ENCODE data around the gene CCER1. TPM values are rescaled to one million over a fixed set of nuclear protein-coding genes. Genes with fewer than 3 reads are reported as not detected.

CCER1 gene
- total RNA-seq, 2 experiments from 2014 or later: not detected

- intact Hi-C loops (cut with micrococcal nuclease): no loop called here
- Mint-ChIP-seq H3K4me3 (no peak overlapping the region), H3K9me3 (no peaks in the 10 kb centered on the region), H3K36me3 (ENCODE audit: low read depth) (no peaks in the 10 kb centered on the region), H3K4me1 (ENCODE audit: low read depth) (no peaks in the 10 kb centered on the region), H3K27me3 (ENCODE audit: low read depth) (peaks cover 2% of the 10 kb centered on the region), H3K27ac (no peak overlapping the region)
- no peak for DNase-seq
- CTCF ChIA-PET: no interaction called here
These were observed 9.0 kb upstream of the CCER1 start for GRCh38 chr12:90963946-90964345.

- intact Hi-C loops (cut with micrococcal nuclease): no loop called here
- DNase-seq: no peak
- Mint-ChIP-seq H3K27ac (no peak overlapping the region), H3K9me3 (no peaks in the 10 kb centered on the region), H3K27me3 (ENCODE audit: low read depth) (no peaks in the 10 kb centered on the region), H3K36me3 (ENCODE audit: low read depth) (no peaks in the 10 kb centered on the region), H3K4me3 (no peak overlapping the region), H3K4me1 (ENCODE audit: low read depth) (no peaks in the 10 kb centered on the region)
- CTCF ChIA-PET: interaction anchor here (0.6 to 1.3 kb wide), 5 partner anchors 8 to 161 kb away, joined by 3 to 4 read pairs (median 3); no protein-coding TSS in a partner anchor
These were observed 6.2 kb upstream of the CCER1 start for GRCh38 chr12:90961154-90961553.

- CTCF ChIA-PET: interaction anchor here (0.7 to 1.5 kb wide), 6 partner anchors 11 to 621 kb away, joined by 3 to 6 read pairs (median 3); no protein-coding TSS in a partner anchor
- Mint-ChIP-seq H3K4me3 (no peak overlapping the region), H3K9me3 (no peaks in the 10 kb centered on the region), H3K36me3 (ENCODE audit: low read depth) (no peaks in the 10 kb centered on the region), H3K27me3 (ENCODE audit: low read depth) (no peaks in the 10 kb centered on the region), H3K4me1 (ENCODE audit: low read depth) (no peaks in the 10 kb centered on the region), H3K27ac (no peak overlapping the region)
- peak; percentile 29 for DNase-seq
- intact Hi-C loops (cut with micrococcal nuclease): loop anchor here (1.0 to 5.0 kb wide), 4 partner anchors 14 to 1942 kb away; no protein-coding TSS in a partner anchor
These were observed 4.7 kb upstream of the CCER1 start for GRCh38 chr12:90959538-90960139.

- no peak overlapping the region for H3K4me3 Mint-ChIP-seq
These were observed 4.1 kb upstream of the CCER1 start for GRCh38 chr12:90959032-90959431.

GRCh38 chr12:90958347-90958746 lies 3.4 kb upstream of the CCER1 start:
- H3K4me1 Mint-ChIP-seq (ENCODE audit: low read depth): no peaks in the 10 kb centered on the region
- no peaks in the 10 kb centered on the region for H3K9me3 Mint-ChIP-seq
- H3K4me3 Mint-ChIP-seq: no peak overlapping the region
- no peaks in the 10 kb centered on the region for H3K27me3 Mint-ChIP-seq (ENCODE audit: low read depth)
- no peak overlapping the region for H3K27ac Mint-ChIP-seq
- no peaks in the 10 kb centered on the region for H3K36me3 Mint-ChIP-seq (ENCODE audit: low read depth)
- no peak for DNase-seq
- CTCF ChIA-PET: interaction anchor here (0.6 to 1.5 kb wide), 4 partner anchors 11 to 28 kb away, joined by 3 to 5 read pairs (median 4); no protein-coding TSS in a partner anchor
- intact Hi-C loops (cut with micrococcal nuclease): loop anchor here (5.0 kb wide), 1 partner anchor 1416 kb away; no protein-coding TSS in a partner anchor

More at GRCh38 chr12:90959032-90959431, 4.1 kb upstream of the CCER1 start:
- CTCF ChIA-PET: interaction anchor here (0.6 to 1.5 kb wide), 7 partner anchors 12 to 620 kb away, joined by 3 to 6 read pairs (median 3); no protein-coding TSS in a partner anchor
- no peaks in the 10 kb centered on the region for H3K27me3 Mint-ChIP-seq (ENCODE audit: low read depth)
- H3K9me3 Mint-ChIP-seq: no peaks in the 10 kb centered on the region
- no peaks in the 10 kb centered on the region for H3K4me1 Mint-ChIP-seq (ENCODE audit: low read depth)
- H3K36me3 Mint-ChIP-seq (ENCODE audit: low read depth): no peaks in the 10 kb centered on the region
- intact Hi-C loops (cut with micrococcal nuclease): loop anchor here (1.0 to 5.0 kb wide), 4 partner anchors 14 to 1942 kb away; no protein-coding TSS in a partner anchor
- no peak overlapping the region for H3K27ac Mint-ChIP-seq
- DNase-seq: no peak

GRCh38 chr12:90954428-90954827 lies 548 bp downstream of the CCER1 start:
- Mint-ChIP-seq H3K27me3 (ENCODE audit: low read depth) (no peaks in the 10 kb centered on the region), H3K4me1 (ENCODE audit: low read depth) (no peaks in the 10 kb centered on the region), H3K4me3 (no peak overlapping the region), H3K9me3 (no peaks in the 10 kb centered on the region), H3K36me3 (ENCODE audit: low read depth) (no peaks in the 10 kb centered on the region), H3K27ac (no peak overlapping the region)
- no peak for DNase-seq
- CTCF ChIA-PET: no interaction called here
- intact Hi-C loops (cut with micrococcal nuclease): no loop called here

GRCh38 chr12:90953956-90954421 lies 987 bp downstream of the CCER1 start:
- H3K27ac Mint-ChIP-seq: no peak overlapping the region
- H3K27me3 Mint-ChIP-seq (ENCODE audit: low read depth): no peaks in the 10 kb centered on the region
- H3K9me3 Mint-ChIP-seq: no peaks in the 10 kb centered on the region
- DNase-seq: no peak
- no peaks in the 10 kb centered on the region for H3K36me3 Mint-ChIP-seq (ENCODE audit: low read depth)
- intact Hi-C loops (cut with micrococcal nuclease): no loop called here
- no peak overlapping the region for H3K4me3 Mint-ChIP-seq
- H3K4me1 Mint-ChIP-seq (ENCODE audit: low read depth): no peaks in the 10 kb centered on the region
- CTCF ChIA-PET: interaction anchor here (1.3 kb wide), 1 partner anchor 18 kb away, joined by 3 read pairs; no protein-coding TSS in a partner anchor

- H3K27ac Mint-ChIP-seq: no peak overlapping the region
- H3K4me1 Mint-ChIP-seq (ENCODE audit: low read depth): no peaks in the 10 kb centered on the region
- H3K36me3 Mint-ChIP-seq (ENCODE audit: low read depth): no peaks in the 10 kb centered on the region
- H3K27me3 Mint-ChIP-seq (ENCODE audit: low read depth): no peaks in the 10 kb centered on the region
- CTCF ChIA-PET: interaction anchor here (0.6 to 2.4 kb wide), 3 partner anchors 9 to 653 kb away, joined by 3 to 6 read pairs (median 5); no protein-coding TSS in a partner anchor
- no peak for DNase-seq
- intact Hi-C loops (cut with micrococcal nuclease): no loop called here
- no peaks in the 10 kb centered on the region for H3K9me3 Mint-ChIP-seq
- H3K4me3 Mint-ChIP-seq: no peak overlapping the region
These were observed 3.4 kb downstream of the CCER1 start for GRCh38 chr12:90951432-90952105.

GRCh38 chr12:90947869-90948268 lies 7.1 kb downstream of the CCER1 start:
- Mint-ChIP-seq H3K4me1 (ENCODE audit: low read depth) (no peaks in the 10 kb centered on the region), H3K27me3 (ENCODE audit: low read depth) (no peaks in the 10 kb centered on the region), H3K4me3 (no peak overlapping the region), H3K36me3 (ENCODE audit: low read depth) (no peaks in the 10 kb centered on the region), H3K9me3 (no peaks in the 10 kb centered on the region), H3K27ac (no peak overlapping the region)
- DNase-seq: no peak
- intact Hi-C loops (cut with micrococcal nuclease): loop anchor here (10.0 kb wide), 1 partner anchor 673 kb away; no protein-coding TSS in a partner anchor
- CTCF ChIA-PET: interaction anchor here (1.7 kb wide), 1 partner anchor 10 kb away, joined by 4 read pairs; no protein-coding TSS in a partner anchor

- DNase-seq: no peak
- Mint-ChIP-seq H3K36me3 (ENCODE audit: low read depth) (no peaks in the 10 kb centered on the region), H3K27me3 (ENCODE audit: low read depth) (no peaks in the 10 kb centered on the region), H3K4me3 (no peak overlapping the region), H3K4me1 (ENCODE audit: low read depth) (no peaks in the 10 kb centered on the region), H3K9me3 (no peaks in the 10 kb centered on the region), H3K27ac (no peak overlapping the region)
- CTCF ChIA-PET: interaction anchor here (0.6 to 2.0 kb wide), 10 partner anchors 8 to 1679 kb away, joined by 3 to 8 read pairs (median 4); no protein-coding TSS in a partner anchor
- intact Hi-C loops (cut with micrococcal nuclease): loop anchor here (1.0 to 10.0 kb wide), 5 partner anchors 14 to 670 kb away; no protein-coding TSS in a partner anchor
These were observed 9.8 kb downstream of the CCER1 start for GRCh38 chr12:90945070-90945649.

GRCh38 chr12:90943255-90943654 lies 11.7 kb downstream of the CCER1 start:
- Mint-ChIP-seq H3K36me3 (ENCODE audit: low read depth) (no peaks in the 10 kb centered on the region), H3K27ac (no peak overlapping the region), H3K4me3 (no peak overlapping the region), H3K4me1 (ENCODE audit: low read depth) (no peaks in the 10 kb centered on the region), H3K27me3 (ENCODE audit: low read depth) (peaks cover 11% of the 10 kb centered on the region), H3K9me3 (no peaks in the 10 kb centered on the region)
- DNase-seq: no peak
- CTCF ChIA-PET: interaction anchor here (1.0 to 1.6 kb wide), 2 partner anchors 9 to 1400 kb away, joined by 3 to 5 read pairs; no protein-coding TSS in a partner anchor
- intact Hi-C loops (cut with micrococcal nuclease): loop anchor here (10.0 kb wide), 1 partner anchor 668 kb away; no protein-coding TSS in a partner anchor

Data from activated naive CD4-positive, alpha-beta T cell treated with anti-CD3 and anti-CD28 coated beads for 36 hours (primary cell).